HFF-Myc (cell line): ENCODE results near the gene GAL3ST3.

Source experiments
- DNase-seq: peaks from one replicate; pipeline ENCODE4 v3.0.0-alpha.2; 2011; ENCODE audit warnings: low read depth; ENCODE audit errors: extremely low read depth
- H3K4me3 ChIP-seq: replicated peaks from 2 replicates; pipeline ENCODE4 v1.5.1; 2011; ENCODE audit warnings: low read depth, mild to moderate bottlenecking, control low read depth, low read length
- CTCF ChIP-seq: IDR thresholded peaks from 2 replicates; pipeline ENCODE4 v1.5.1; 2012; ENCODE audit warnings: mild to moderate bottlenecking, low read depth, low read length, control low read depth; ENCODE audit errors: missing control alignments

Gene GAL3ST3

GRCh38 chr11:66002648-66003225, 46.2 kb downstream of the GAL3ST3 start:
- TF ChIP-seq CTCF: no peak
- no peak for DNase-seq
- peak overlapping the region; percentile 98 for H3K4me3 ChIP-seq

GRCh38 chr11:66001942-66002647, 46.9 kb downstream of the GAL3ST3 start, which contains the start of the genes BANF1 and EIF1AD:
Gene BANF1 (plus strand): TSS chr11:66002503. CDS start chr11:66003251, 748 bp downstream.
Gene EIF1AD (minus strand): TSS chr11:66002157. CDS start chr11:66000389, 1,768 bp downstream.
- TF ChIP-seq CTCF: no peak
- H3K4me3 ChIP-seq: peak within 1 kb of the TSS; percentile 98
- DNase-seq: peak; percentile 96

GRCh38 chr11:65997286-65997685, 51.7 kb downstream of the GAL3ST3 start:
- no peak for TF ChIP-seq CTCF
- no peak overlapping the region for H3K4me3 ChIP-seq
- no peak for DNase-seq

- H3K4me3 ChIP-seq: no peak overlapping the region
- TF ChIP-seq CTCF: no peak
- no peak for DNase-seq
Measured at GRCh38 chr11:65992056-65992455, 56.9 kb downstream of the GAL3ST3 start.
